ENCODE data around the gene TMOD4.

TMOD4 gene

GRCh38 chr1:151175041-151175741, 590 bp downstream of the TMOD4 start:
- DNase-seq: no peak

- DNase-seq: no peak
Measured at GRCh38 chr1:151171190-151171589, 4.6 kb downstream of the TMOD4 start.

DNA sequence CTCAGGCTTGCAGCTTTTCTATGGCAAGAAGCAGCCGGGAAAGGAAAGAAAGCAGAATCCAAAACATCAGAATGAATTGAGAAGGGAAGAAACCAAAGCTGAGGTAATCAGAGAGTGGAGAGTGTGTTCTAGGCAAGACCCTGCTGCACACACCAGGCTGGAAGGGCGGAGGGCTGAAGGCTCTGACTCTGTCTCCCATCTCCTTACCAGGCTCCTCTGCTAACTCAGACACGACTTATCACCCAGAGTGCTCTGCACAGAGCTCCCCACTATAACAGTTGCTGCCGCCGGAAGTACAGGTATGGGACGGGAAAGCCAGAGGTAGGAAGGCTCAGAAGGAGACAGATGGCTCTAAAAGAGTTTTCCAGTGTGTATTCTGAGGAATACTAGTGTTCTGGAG, 8.7 kb downstream of the TMOD4 start:
- DNase-seq: no peak

DNA sequence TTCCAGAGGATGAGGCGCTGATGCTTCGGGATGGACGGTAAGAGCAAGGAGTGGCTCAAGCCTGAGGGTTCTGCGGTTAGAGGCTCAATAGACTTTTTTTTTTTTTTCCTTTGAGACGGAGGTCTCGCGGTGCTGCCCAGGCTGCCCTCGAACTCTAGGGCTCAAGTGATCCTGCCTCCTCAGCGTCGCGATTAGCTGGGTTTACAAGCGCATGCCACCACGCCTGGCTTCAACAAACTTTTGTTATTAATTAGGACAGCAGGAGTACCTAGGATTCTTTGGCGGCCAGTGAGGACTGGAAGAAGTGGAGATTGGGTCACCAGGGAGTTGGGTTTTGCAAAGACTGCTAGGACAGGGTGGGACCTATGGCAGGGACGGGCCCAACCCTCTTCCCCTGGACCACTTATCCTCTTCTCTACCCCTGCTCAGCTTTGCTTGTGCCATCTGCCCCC, 9.2 kb downstream of the TMOD4 start:
- peak in 1 of 2 experiments; percentile 23 for DNase-seq

DNA sequence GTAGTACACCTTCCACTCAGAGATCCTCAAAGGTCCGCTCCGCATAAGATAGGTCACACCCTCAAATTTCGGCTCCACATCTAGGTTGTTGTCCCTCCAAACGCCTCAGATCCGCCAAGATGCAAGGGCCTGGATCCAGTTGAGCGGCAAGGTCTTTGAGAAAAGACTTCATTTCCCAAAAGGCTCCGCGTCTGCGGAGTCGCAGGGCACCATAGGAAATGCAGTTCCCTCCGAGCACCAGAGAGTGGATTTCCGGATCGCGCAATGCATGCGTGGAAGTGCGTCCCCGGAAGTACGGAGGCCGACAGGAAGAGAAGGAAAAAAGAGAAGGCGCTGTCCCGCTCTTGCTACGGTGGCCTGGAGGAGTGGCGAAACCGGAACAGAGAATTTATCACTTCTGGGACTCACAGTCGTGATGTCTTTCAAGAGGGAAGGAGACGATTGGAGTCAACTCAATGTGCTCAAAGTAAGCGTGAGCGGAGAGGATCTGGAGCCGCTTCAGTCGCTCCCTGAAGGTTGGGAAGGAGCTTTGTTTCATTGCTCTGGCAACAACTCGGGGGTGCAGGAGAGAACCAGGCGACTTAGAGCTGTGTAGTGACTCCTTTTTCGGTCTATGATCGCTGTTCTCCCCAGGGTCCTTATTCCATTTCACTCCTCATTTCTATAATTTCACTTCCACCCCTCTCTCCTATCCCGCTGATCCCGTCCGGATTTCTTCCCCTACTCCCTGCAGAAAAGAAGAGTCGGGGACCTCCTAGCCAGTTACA, 9.9 kb downstream of the TMOD4 start, which contains the start of the genes LYSMD1 and SCNM1:
Gene LYSMD1, minus strand, starts transcription at position 165 of the 767 bp plus-strand sequence. CDS start 644 bp downstream, outside the sequence.
Gene SCNM1, plus strand, starts transcription at position 407 of the 767 bp plus-strand sequence. Its CDS starts 9 bp downstream, at position 416.
- DNase-seq: peak; percentile 95 to 98

GRCh38 chr1:151165281-151165737, 10.5 kb downstream of the TMOD4 start:
- peak; percentile 83 to 92 for DNase-seq

DNA sequence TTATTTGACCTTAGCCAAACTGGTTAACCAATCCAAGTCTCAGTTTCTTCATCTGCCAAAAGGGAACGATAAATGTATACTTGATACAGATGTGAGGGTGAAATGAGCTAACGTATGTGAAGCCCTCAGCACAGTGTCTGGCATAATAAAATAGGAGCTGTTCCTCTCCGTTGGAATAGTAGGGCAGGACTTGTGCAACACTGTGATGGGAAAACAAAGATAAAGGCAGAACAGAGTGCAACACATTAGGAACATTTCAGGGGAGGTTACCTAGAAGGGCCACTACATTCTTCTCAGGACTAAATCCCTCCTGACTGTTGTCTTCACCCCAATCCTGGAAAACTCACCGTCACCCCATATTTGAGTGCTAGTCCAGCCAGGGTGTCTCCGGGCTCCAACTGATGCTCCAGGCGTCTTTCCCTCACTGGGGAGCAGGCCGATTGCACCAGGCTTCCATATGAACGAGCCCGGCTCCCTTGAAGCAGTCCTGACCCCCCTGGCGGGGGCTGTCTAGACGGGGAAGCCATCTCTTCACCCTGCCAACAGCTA, 11.0 kb downstream of the TMOD4 start:
- DNase-seq: no peak

GRCh38 chr1:151159373-151159772, 16.4 kb downstream of the TMOD4 start:
- no peak for DNase-seq

GRCh38 chr1:151158751-151159251, 17.0 kb downstream of the TMOD4 start:
- no peak for DNase-seq

GRCh38 chr1:151158326-151158725, 17.5 kb downstream of the TMOD4 start:
- DNase-seq: no peak

GRCh38 chr1:151157067-151157531, 18.7 kb downstream of the TMOD4 start:
- no peak for DNase-seq

GRCh38 chr1:151156515-151156819, 19.3 kb downstream of the TMOD4 start, which contains the start of gene TNFAIP8L2:
TSS of gene TNFAIP8L2 (plus strand) at chr1:151156649. CDS start at chr1:151158698, 2,049 bp downstream.
- DNase-seq: no peak

DNA sequence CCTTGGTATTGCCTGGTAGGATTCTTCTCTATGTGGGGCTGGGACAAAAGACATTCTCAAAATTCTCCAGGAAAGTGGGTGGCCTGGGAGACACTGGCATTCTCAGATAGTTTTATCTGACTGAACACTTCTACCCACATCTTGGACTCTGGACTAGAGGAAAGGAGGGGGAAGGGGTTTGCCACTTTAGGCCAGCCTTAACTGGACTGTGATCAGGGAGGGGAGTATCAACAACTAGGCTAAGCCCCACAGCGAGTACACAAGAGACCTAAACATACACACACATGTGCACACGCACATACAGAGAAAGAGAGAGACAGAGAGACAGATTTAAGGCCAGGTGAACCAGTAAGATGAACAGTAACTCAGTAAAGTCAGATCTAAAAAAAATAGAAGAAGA, 28.1 kb downstream of the TMOD4 start:
- DNase-seq: no peak

DNA sequence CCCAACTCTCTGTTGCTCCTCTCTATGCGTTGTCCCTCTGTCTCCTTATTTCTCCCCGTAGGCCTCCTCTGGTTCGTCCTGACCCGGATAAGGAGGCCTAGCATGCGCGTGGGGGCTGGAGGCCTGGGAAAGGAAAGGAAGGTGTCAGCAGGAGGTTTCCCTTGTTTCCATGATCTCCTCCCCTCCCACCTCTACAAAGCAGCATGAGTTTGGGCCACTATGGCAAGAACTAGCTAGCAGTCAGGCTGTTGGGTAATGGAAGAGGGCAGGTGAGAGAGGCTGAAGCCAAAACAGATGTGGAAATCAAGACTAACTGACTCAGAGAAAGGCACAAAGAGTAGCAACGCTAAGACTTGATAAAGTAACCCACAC, 28.7 kb downstream of the TMOD4 start:
- DNase-seq: no peak

DNA sequence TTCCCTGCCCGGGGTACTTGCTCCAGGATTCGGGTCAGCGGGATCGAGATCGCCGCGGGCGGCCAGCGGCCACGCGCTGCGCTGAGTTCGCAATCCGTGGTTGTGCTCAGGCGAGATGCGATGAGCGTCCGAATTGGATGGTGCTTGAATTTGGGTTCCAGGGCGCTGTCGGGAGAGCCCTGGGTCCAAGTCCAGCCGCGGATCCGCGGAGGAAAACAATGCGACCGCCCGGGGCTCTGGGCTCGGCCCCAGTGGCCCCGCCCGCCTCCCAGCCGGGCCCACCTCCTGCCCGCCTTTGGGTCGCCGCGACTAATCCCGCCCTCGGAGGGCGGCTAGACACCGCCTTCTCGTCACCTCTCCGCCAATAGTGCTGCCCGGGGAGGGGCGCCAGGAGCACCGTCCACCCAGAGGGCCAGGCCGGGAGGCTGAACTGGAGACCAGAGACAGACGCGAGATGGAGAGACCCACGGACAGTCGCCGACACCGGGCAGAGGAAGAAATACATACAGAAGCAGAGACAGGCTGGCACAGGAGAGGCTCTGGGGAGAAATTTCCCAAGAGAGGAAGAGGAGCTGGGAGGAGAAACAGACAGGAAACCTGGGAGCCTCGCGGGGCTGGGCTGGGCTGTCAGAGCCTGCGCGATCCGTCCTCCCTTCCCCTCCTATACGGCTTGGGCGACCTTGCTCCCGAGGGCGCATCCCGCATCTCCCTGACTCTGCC, 29.2 kb downstream of the TMOD4 start, which contains the start of gene SEMA6C:
Gene SEMA6C, minus strand, starts transcription at position 220 of the 720 bp plus-strand sequence. CDS start 4,010 bp downstream, outside the sequence.
- peak; percentile 75 to 83 for DNase-seq

GRCh38 chr1:151146072-151146411, 29.7 kb downstream of the TMOD4 start:
- peak in 1 of 2 experiments; percentile 29 for DNase-seq

GRCh38 chr1:151145304-151146071, 30.3 kb downstream of the TMOD4 start:
- no peak for DNase-seq

DNA sequence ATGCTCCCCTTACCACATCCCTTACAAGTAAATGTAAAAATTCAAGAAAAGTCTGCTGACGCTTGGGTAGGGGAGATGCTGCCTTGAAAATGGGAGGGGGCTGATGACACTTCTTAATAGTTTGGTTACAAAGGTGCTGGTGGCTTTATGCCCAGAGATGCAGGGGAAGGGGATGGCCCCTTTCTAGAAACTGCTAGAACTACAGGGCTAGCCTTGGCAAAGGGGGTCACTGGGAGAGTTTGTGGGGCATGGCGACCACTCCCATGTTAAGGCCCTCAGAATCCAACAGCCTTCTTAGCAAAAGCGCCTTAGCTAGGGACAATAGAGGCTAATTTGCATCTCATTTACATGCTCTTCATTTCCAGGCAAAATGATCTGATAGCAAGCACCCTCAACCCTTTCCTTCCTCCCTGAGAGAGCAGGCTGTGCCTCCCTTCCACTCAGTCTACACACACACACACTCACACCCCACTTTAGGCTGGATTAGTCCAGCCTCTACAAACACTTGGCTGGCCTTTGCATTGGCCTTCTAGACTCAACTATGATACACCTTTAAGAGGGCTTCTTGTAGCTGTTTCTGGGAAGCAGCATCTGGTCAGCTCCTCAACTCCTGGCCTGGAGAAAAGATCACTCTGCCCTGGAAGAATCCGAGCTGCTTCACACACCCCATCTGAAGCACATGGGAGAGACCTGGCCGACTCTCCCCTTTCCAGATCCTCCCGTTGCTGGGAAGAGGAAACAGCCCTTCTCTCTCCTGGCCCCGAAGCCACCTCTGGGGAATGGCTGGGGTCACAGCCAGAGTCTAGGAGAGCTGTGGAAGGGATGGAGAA, 31.1 kb downstream of the TMOD4 start:
- no peak for DNase-seq

DNA sequence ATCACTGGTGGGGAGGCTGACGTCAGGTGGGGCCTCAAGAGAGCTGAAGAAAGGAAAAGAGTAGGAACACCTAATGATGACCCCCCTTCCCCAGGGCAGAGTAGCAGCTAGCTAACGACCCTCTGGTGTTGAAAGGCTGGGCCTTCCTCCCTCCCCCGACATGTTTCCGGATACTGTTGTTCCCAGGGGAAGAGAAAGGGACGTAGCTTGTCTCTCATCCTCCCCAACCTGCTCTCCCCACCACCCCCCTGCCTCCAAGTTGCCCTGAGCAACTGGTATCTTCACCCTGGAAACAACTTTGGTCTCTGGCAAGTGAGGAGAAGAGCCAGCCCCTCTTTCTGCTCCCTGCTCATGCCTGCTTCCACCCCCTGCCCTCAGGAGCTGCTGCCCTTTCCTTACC, 31.8 kb downstream of the TMOD4 start:
- no peak for DNase-seq

DNA sequence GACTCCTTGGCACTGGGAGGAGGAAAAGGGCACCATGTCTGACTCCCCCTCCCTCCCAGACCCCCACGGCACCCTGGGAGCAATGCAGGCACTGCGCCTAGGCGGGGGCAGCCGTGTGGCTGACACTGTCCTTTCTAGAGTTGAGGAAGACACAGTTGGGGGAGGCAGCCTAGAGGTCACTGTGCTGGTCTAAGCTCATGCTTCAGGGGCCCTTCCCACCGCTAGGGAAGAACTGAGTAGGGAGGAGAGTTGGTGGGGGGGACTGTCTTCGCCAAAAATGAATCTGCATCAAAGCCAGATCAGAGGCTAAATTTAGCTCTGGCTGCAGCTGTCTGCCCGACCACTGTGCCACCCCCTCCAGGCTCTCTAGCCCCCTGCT, 32.7 kb downstream of the TMOD4 start:
- DNase-seq: no peak
